Left forelimb (tissue), 1 donor: ENCODE results near the gene NUCB1.

Experiments
- DNase-seq: peaks from one replicate; pipeline ENCODE4 v3.0.0-alpha.2; 2018; ENCODE audit warnings: low spot score

Gene NUCB1

DNA sequence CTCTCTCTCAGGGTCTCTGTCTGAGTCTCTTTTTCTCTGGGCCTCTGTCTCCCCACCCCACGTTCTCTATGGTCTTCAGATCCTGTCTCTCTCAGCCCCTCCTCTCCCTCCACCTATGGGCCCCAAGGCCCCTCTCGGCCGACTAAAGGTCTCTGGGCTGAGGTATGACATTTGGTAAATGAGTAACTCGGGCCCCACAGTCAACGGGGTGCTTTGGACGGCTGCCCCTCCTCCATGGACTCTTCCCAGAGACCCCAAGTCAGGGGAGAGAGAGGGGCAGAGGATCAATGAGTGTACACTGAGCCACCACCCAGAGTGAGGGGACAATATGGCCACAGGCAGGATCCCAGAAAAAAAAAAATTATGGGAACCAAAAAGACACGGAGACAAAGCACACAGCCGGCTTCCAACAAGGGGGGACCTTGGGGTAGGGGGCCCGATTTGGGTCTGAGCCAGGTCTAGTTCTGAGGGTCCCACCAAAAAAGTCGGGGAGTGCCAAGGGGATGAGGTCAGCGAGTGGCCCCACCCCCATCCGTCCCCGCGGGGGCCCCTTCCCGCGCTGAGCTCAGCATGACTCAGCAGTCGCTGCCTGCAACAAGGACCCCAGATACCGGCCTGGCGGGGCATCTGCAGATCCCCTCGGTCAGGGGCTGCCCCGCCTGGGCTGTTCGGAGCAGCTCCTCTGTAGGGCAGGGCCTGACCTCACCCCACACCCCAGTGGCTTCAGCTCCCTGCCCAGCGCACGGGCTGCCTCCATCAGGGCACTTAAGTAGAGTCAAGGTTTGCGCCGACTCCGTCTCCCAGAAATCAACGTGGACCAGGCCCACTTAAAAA, 63.5 kb downstream of the NUCB1 start:
- peak; percentile 82 for DNase-seq

DNA sequence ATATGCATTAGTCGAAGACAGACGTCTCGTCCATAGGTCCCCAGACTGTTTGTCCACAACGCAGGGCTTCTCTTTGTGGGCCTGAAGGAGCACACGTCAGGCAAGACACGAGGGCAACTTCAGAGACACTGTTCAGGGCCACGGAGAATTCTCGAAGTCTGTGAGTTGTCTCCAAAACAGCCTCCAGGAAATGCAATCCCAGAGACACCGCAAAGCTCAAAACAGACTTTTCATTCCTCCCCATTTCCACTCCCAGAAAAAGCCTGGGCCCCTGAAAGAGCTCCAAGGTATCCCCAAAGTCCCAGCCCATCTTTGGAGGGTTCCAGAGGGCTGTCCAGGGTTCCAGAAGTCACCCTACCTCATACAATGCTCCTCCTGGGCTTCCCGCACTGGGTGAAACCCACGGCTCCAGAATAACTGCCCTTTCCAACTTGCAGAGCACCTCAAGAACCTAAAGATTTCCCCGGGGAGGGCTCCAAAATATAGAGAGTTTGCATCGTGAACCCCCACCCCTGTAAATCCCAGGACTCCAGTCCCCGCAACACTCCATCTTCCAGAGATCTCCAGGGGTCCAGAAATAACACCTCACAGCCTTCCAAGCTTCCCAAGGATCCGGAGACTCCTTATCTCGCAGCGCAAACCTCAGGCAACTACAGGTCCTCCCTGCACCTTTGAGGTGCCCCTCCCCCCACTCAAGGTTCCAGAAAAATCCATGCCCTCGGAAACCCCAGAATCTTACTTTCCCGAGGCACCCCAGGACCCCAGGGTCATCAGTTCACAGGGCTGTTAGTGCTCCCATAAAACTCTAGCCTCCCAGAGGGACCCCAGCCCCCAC, 64.3 kb downstream of the NUCB1 start:
- no peak for DNase-seq

DNA sequence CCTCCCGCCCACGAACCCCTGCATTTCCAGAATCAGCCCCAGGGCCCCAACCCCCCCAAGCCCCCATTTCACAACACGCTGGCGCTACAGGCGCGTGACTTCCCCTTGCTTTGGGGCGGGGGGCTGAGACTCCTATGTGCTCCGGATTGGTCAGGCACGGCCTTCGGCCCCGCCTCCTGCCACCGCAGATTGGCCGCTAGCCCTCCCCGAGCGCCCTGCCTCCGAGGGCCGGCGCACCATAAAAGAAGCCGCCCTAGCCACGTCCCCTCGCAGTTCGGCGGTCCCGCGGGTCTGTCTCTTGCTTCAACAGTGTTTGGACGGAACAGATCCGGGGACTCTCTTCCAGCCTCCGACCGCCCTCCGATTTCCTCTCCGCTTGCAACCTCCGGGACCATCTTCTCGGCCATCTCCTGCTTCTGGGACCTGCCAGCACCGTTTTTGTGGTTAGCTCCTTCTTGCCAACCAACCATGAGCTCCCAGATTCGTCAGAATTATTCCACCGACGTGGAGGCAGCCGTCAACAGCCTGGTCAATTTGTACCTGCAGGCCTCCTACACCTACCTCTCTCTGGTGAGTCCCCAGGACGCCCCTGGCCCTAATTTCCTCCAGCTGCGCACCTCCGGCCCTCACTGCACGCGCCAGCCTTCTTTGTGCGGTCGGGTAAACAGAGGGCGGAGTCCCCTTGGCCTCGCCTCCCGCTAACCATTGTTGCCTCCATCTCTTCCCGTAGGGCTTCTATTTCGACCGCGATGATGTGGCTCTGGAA, 65.1 kb downstream of the NUCB1 start, which contains the start of gene FTL:
FTL (plus strand) TSS at position 270 of the 766 bp plus-strand sequence; CDS start at position 469, 199 bp downstream.
- DNase-seq, result peak; percentile 97

DNA sequence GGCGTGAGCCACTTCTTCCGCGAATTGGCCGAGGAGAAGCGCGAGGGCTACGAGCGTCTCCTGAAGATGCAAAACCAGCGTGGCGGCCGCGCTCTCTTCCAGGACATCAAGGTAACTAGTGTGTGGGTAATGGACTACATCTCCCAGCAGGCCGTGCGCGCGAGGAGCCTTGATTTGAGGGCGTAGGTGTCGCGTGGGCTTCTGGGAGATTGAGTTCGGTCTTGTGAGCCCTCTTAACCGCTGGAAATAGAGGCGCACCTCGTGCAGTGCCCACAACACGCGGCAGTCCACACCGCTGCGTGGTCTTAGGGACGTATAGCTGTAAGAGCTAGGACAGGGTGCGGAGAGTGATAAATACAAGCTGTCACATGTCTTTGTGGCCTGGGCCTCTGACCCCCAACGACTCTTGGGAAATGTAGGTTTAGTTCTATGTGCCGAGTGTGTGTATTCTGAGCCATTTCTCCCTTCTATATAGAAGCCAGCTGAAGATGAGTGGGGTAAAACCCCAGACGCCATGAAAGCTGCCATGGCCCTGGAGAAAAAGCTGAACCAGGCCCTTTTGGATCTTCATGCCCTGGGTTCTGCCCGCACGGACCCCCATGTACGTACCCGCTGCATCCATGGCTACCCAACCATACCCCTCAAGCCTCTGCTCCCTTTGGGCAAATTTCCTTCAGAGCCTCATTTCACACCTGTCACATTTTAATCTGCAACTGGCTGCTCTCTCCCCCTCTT, 65.9 kb downstream of the NUCB1 start:
- DNase-seq, result peak; percentile 92

DNA sequence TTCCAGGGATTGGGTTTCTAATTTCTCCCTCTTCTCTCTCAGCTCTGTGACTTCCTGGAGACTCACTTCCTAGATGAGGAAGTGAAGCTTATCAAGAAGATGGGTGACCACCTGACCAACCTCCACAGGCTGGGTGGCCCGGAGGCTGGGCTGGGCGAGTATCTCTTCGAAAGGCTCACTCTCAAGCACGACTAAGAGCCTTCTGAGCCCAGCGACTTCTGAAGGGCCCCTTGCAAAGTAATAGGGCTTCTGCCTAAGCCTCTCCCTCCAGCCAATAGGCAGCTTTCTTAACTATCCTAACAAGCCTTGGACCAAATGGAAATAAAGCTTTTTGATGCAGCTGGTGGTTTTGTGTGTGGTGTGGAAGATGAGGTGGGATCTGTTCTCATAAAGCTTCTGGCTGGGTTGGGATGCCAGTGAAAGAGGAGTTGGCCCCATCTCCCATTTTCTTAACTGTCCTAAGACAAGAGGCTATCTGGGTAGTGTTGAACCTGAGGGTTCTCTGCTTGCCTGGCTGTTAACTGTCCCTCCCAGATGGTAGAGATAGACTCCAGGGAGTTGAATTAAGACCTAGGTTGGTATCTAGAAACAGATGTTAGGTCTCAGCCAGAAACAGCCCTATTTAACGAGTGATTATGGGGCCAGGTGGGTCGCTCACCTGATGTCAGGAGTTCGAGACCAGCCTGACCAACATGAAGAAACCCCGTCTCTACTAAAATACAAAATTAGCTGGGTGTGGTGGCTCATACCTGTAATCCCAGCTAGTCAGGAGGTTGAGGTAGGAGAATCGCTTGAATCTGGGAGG, 66.6 kb downstream of the NUCB1 start:
- DNase-seq, result no peak

DNA sequence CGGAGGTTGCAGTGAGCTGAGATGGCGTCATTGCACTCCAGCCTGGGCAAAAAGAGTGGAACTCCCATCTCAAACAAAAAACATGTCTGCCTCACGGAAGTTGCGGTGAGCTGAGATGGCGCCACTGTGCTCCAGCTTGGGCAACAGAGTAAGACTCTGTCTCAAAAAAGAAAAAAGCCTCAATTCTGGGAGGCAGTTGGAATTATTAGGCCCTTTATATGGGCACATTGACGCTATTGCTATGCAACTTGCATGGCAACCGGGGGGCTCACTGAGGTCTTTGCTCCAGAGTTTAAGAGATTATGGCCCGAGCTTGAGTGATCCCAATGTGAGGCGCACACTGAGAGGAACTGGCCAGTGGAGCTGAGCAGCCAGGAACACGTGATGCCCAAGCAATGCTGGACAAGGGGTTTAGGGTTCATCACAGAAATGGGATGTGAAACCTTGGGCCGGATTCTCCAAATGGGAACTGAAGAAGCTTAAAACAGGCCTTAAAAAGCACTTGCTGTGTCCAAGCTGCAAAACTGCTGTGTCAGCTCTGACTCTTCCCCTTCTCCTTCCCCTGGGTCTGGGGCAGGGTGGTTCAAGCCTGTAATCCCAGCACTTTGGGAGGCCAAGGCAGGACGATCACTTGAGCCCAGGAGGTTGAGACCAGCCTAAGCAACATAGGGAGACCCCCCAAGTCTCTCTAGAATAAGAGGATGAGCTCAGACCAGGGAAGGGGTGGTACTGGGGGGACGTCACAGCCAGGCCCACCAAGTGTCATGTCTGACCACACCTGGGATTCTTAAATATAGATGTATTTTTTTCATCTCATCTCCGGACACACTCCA, 67.5 kb downstream of the NUCB1 start:
- DNase-seq, result no peak

- DNase-seq, result no peak
These were observed 68.1 kb downstream of the NUCB1 start for GRCh38 chr19:48968179-48968661.

DNA sequence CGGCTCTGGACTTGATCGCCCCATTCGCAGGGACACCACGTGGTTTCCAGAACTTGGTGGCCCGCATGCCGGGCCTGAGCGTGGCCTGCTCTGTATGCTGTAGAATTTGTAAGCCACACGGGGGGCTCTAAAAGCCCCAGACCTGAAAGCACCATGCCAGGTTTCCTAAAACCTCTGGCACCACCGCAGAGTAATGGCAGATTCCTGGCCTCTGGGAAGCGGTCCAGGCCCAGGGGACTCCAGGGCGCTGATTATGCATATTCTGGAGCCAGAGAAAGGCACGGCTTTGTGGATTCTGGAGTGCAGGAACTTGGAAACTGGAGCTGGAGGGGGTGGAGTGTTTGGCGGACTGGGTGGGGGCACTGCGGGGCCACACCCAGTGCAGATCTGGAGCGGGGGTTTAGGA, 68.7 kb downstream of the NUCB1 start:
- no peak for DNase-seq

DNA sequence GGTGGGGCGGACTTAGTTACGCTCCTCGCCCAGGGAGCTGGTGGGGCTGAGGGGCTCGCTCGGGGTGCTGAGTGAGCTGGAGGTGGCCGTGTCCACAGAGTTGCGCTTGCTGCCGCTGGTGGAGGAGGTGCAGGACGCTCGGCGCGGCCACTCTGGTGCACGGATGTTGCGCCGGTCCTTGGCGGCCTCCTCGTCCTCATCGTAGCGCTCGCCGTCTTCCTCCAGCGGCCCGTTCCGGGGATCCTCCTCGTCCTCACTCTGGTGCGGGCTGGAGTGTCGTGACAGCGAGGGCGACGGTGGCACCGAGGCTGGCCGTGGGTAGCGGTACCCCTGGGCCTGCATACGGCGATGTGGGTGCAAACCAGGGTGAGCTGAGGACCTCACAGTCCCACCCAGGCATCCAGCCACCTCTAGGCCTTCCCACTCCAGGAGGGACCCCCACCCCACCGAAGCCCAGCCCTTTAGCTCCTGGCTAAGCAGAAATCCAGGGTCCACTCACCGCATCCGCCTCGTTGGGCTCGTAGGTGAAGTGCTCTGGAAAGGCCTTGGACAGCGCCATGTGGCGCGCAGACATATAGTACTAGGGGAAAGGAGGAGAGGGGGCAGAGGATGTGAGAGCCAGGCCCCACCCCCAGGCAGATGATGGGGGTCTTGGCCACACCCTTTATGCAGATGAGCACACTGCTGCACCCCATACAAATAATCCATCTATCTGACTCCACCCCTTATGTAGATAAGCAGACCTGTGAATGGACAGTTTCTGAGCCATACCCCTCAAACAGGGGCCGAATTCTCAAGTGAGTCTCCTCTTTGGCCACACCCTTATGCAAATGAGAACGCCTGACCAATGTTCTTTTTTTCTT, 69.4 kb downstream of the NUCB1 start:
- DNase-seq, result no peak

DNA sequence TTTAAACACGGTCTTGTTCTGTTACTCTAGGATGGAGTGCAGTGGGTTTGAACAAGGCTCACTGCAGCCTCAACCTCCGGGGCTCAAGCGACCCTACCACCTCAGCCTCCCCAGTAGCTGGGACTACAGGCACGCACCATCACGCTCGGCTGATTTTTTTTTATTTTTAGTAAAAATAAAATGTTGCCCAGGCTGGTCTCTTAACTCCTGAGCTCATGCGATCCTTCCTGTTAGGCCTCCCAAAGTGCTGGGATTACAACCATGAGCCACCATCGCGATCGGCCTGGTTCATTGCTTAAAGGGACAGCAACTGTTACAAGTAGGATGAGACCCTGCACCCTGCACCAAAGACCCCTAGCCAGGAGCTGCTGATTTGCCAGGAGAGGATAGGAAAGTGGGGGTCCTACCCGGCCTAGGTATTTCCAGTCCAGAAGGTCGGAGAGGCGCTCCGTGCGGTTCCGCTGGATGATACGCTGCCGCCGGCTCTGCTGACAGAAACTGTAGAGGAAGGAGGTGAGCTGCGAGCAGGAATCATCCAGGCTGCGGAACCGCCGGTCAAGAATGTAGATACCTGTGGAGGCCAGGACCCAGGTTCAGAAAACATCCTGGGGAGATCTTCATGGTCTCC, 70.1 kb downstream of the NUCB1 start:
- no peak for DNase-seq

- DNase-seq, result peak; percentile 81
These were observed 70.8 kb downstream of the NUCB1 start for GRCh38 chr19:48970923-48971395.
